GM12878 (cell line): Measurements from ENCODE around the gene ZNF892. TPM values are rescaled to one million over a fixed set of nuclear protein-coding genes. Genes with fewer than 3 reads are reported as not detected.

ENCODE experiments used
- ATAC-seq: fragments of 200-7000 bp; cut with Tn5 transposase; 3 replicates; pipeline ENCODE4 v1.9.1; 2020; ENCODE audit warnings: mild to moderate bottlenecking, moderate library complexity
- BruUV-seq: library from RNA; stranded (reverse); fragments of 400-500 nt; replicated peaks from 2 replicates; lab custom pipeline; 2021; lab: Mats Ljungman, UMichigan
- CTCF ChIA-PET: fragments of 300-600 bp; sonication (Branson Sonifier 250); formaldehyde crosslinking; extraction: SDS; loops from one replicate; lab custom pipeline; 2021; ENCODE audit warnings: inconsistent platforms; lab: Yijun Ruan, JAX
- POLR2A ChIA-PET: fragments of 350-600 bp; formaldehyde crosslinking; extraction: SDS; loops from one replicate; lab custom pipeline; 2021; ENCODE audit warnings: inconsistent platforms; lab: Charles Lee
- RAD21 ChIA-PET: fragments of 300-600 bp; sonication (Branson Sonifier 250); formaldehyde crosslinking; loops from one replicate; lab custom pipeline; 2023; ENCODE audit warnings: antibody characterized with exemption; ENCODE audit not compliant: unreplicated experiment; lab: Charles Lee
- SMC1A ChIA-PET: fragments of 300-600 bp; sonication (Branson Sonifier 250); formaldehyde crosslinking; loops from one replicate; lab custom pipeline; 2023; ENCODE audit not compliant: unreplicated experiment, uncharacterized antibody; lab: Charles Lee
- DNase-seq: peaks from one replicate; pipeline ENCODE4 v3.0.0-alpha.2; 2011; ENCODE audit warnings: low read depth, low spot score
- FAIRE-seq: peaks from 3 replicates; lab custom pipeline; 2011; peaks lifted over from hg19 to GRCh38; lab: Jason Lieb, UNC
- H2AFZ ChIP-seq: 2 replicates; pipeline ENCODE4 v1.6.0; 2011; ENCODE audit warnings: low read depth, low read length, control low read depth; ENCODE audit not compliant: control insufficient read depth
- H3K27ac ChIP-seq: 2 replicates; pipeline ENCODE4 v1.5.1; 2011; ENCODE audit warnings: control low read depth; ENCODE audit not compliant: control insufficient read depth, insufficient read depth
- H3K27me3 ChIP-seq, 2 experiments: replicated peaks in 1 of 2; 2 replicates each; pipeline versions ENCODE4 v1.6.0 to v1.6.1; 2011; ENCODE audit warnings: low read length in 1 of 2; ENCODE audit not compliant: control insufficient read depth in 2 of 2, insufficient read depth in 2 of 2
- H3K36me3 ChIP-seq, 2 experiments: 2 replicates each; pipeline ENCODE4 v1.5.1; 2011; ENCODE audit warnings: low read length in 1 of 2; ENCODE audit not compliant: control insufficient read depth in 2 of 2, insufficient read depth in 2 of 2
- H3K4me1 ChIP-seq: 2 replicates; pipeline ENCODE4 v1.6.1; 2011; ENCODE audit warnings: mild to moderate bottlenecking, low read length, moderate library complexity, mixed read lengths; ENCODE audit not compliant: control insufficient read depth, insufficient read depth
- H3K4me2 ChIP-seq: 2 replicates; pipeline ENCODE4 v1.6.0; 2011; ENCODE audit warnings: control low read depth; ENCODE audit not compliant: control insufficient read depth, insufficient read depth
- H3K4me3 ChIP-seq: fragments of 200-600 bp; sonication (generic); 2 replicates; pipeline ENCODE4 v1.5.1; 2016
- H3K79me2 ChIP-seq: 2 replicates; pipeline ENCODE4 v1.6.0; 2011; ENCODE audit warnings: low read length; ENCODE audit not compliant: control insufficient read depth, insufficient read depth
- H3K9ac ChIP-seq: 2 replicates; pipeline ENCODE4 v1.8.0; 2011; ENCODE audit warnings: low read length, control low read depth, mixed read lengths; ENCODE audit not compliant: control insufficient read depth, insufficient read depth
- H3K9me3 ChIP-seq: replicated peaks from 3 replicates; pipeline ENCODE4 v1.5.1; 2011; ENCODE audit warnings: mild to moderate bottlenecking, low read length; ENCODE audit not compliant: control insufficient read depth, insufficient read depth
- H4K20me1 ChIP-seq: 2 replicates; pipeline ENCODE4 v1.6.0; 2011; ENCODE audit not compliant: control insufficient read depth, insufficient read depth
- BRCA1 ChIP-seq: IDR thresholded peaks from 2 replicates; pipeline ENCODE4 v1.6.1; 2011; ENCODE audit warnings: low read depth, low read length, improper control_type of control experiment
- CHD4 ChIP-seq: fragments of 200-600 bp; sonication (generic); IDR thresholded peaks from 2 replicates; pipeline ENCODE4 v1.6.1; 2016; ENCODE audit warnings: mild to moderate bottlenecking
- CTCF ChIP-seq, 3 experiments: IDR thresholded peaks in 2 of 3; conservative IDR thresholded peaks in 1 of 3; 2 replicates each; pipeline ENCODE4 v1.5.1; 2011; ENCODE audit warnings: low read depth in 3 of 3, low read length in 3 of 3, mild to moderate bottlenecking in 3 of 3, control low read depth in 2 of 3, moderate library complexity in 2 of 3, inconsistent platforms in 1 of 3, mixed read lengths in 1 of 3; ENCODE audit not compliant: control insufficient read depth in 2 of 3, insufficient read depth in 1 of 3; ENCODE audit errors: extremely low read depth in 1 of 3
- DPF2 ChIP-seq: fragments of 450-650 bp; IDR thresholded peaks from 2 replicates; pipeline ENCODE4 v1.6.1; 2017; ENCODE audit warnings: mild to moderate bottlenecking
- RBBP5 ChIP-seq: fragments of 200-600 bp; sonication (generic); conservative IDR thresholded peaks from 2 replicates; pipeline ENCODE4 v1.6.1; 2016
- ZBTB33 ChIP-seq: fragments of 450-650 bp; IDR thresholded peaks from 2 replicates; pipeline ENCODE4 v1.6.1; 2017; ENCODE audit warnings: mild to moderate bottlenecking
- WGBS: methylation state at CpG from one replicate; pipeline ENCODE4 v1.1.6; 2016; ENCODE audit warnings: low lambda C conversion rate; ENCODE audit not compliant: insufficient replicate concordance, insufficient coverage; ENCODE audit errors: missing lambda C conversion rate; 5-methylcytosine and 5-hydroxymethylcytosine counted together
- in situ Hi-C: fragments of 300-500 bp; cut with MboI; formaldehyde crosslinking; loops from 9 replicates; pipeline ENCODE4 v1.14.3; 2018; ENCODE audit warnings: mixed read lengths
- intact Hi-C: fragments of 100-400 bp; cut with micrococcal nuclease; formaldehyde crosslinking; loops from one replicate; pipeline ENCODE4 v1.14.2; 2022; ENCODE audit not compliant: unreplicated experiment
- polyA plus RNA-seq, 11 experiments: library from polyadenylated mRNA; depleted of rRNA in 4 of 11; unstranded in 6 of 11; stranded (reverse) in 5 of 11; fragments of >200 nt; fragmentation: Nextera tagmentation in 4 of 11; fragmentation: Illumina TruSeq in 1 of 11; extraction: Ambion mirVana in 4 of 11; extraction: Trizol in 1 of 11; gene quantifications; 1 replicate in 1 of 11; 2 replicates in 10 of 11; pipeline versions ENCODE4 v1.2.1 to v1.2.3, GENCODE V29; 2011 to 2016; ENCODE audit warnings: inconsistent platforms in 2 of 11, missing spikeins in 2 of 11, low read depth in 1 of 11
- total RNA-seq, 4 experiments: library from RNA; depleted of rRNA in 3 of 4; stranded (reverse); fragments of >200 nt in 3 of 4; fragmentation: Illumina TruSeq in 1 of 4; extraction: Trizol in 1 of 4; gene quantifications; 2 replicates each; pipeline versions ENCODE4 v1.2.1 to v1.2.3, GENCODE V29; 2013 to 2021
- TF ChIP-seq, protein P1 (sequence below): fragments of 450-650 bp; IDR thresholded peaks from 2 replicates; pipeline ENCODE4 v1.6.1; 2018; ENCODE audit warnings: borderline replicate concordance, mild to moderate bottlenecking; ENCODE audit not compliant: partially characterized antibody
- TF ChIP-seq, protein P2 (sequence below): IDR thresholded peaks from 2 replicates; pipeline ENCODE4 v1.6.1; 2011; ENCODE audit warnings: borderline replicate concordance, low read depth, mild to moderate bottlenecking, moderate library complexity, low read length; ENCODE audit not compliant: insufficient read depth, poor library complexity, severe bottlenecking
- TF ChIP-seq, protein P3 (sequence below): IDR thresholded peaks from 2 replicates; pipeline ENCODE4 v1.6.1; 2012; ENCODE audit warnings: mild to moderate bottlenecking, low read depth, low read length
- TF ChIP-seq, protein P4 (sequence below): fragments of 450-650 bp; IDR thresholded peaks from 2 replicates; pipeline ENCODE4 v1.6.1; 2016; ENCODE audit warnings: mild to moderate bottlenecking

ZNF892 gene
- total and polyA plus RNA-seq, 10 of the 15 experiments (the other 5 are each of a cell fraction or from before 2014, with no cell fraction given): 0.11 to 1.3 (median 0.29) TPM; not detected in 3

- Histone ChIP-seq H3K79me2 (no peaks in the 10 kb centered on the region), H3K27ac (no peak overlapping the region), H3K9ac (no peak overlapping the region), H3K9me3 (peaks cover 3% of the 10 kb centered on the region; the same call in 1 of the 3 replicates), H3K4me1 (no peaks in the 10 kb centered on the region), H3K27me3 (no peaks in the 10 kb centered on the region), H3K36me3 (peaks cover 6 to 11% of the 10 kb centered on the region in 2 experiments; a peak in 3 of 4 replicates), H3K4me2 (no peak overlapping the region), H3K4me3 (no peak overlapping the region), H4K20me1 (no peaks in the 10 kb centered on the region), H2AFZ (no peak overlapping the region)
- in situ Hi-C loops (no loop called here), intact Hi-C loops (no loop called here)
- no peak for DNase-seq
- no TSS peak for BruUV-seq
- no peak for ATAC-seq
- no peak for FAIRE-seq
- POLR2A ChIA-PET: no interaction called here
- SMC1A ChIA-PET: interaction anchor here (1.0 kb wide), 1 partner anchor 11 kb away, joined by 3 read pairs; no protein-coding TSS in a partner anchor
- WGBS: 85% methylated on average over 7 of the region's 7 CpGs
- RAD21 ChIA-PET: no interaction called here
- CTCF ChIA-PET: no interaction called here
- TF ChIP-seq BRCA1 (no peak), CHD4 (no peak), ZBTB33 (no peak), RBBP5 (no peak), CTCF (IDR thresholded peaks at IDR 0.05 in 2 of 3, conservative IDR thresholded peaks at IDR 0.05 in 1 of 3; ENCODE audit: control insufficient read depth in 2 of 3, extremely low read depth in 1 of 3, insufficient read depth in 1 of 3, low read depth in 3 of 3, low read length in 3 of 3) (no peak), DPF2 (no peak)
- TF ChIP-seq, protein P1, sequence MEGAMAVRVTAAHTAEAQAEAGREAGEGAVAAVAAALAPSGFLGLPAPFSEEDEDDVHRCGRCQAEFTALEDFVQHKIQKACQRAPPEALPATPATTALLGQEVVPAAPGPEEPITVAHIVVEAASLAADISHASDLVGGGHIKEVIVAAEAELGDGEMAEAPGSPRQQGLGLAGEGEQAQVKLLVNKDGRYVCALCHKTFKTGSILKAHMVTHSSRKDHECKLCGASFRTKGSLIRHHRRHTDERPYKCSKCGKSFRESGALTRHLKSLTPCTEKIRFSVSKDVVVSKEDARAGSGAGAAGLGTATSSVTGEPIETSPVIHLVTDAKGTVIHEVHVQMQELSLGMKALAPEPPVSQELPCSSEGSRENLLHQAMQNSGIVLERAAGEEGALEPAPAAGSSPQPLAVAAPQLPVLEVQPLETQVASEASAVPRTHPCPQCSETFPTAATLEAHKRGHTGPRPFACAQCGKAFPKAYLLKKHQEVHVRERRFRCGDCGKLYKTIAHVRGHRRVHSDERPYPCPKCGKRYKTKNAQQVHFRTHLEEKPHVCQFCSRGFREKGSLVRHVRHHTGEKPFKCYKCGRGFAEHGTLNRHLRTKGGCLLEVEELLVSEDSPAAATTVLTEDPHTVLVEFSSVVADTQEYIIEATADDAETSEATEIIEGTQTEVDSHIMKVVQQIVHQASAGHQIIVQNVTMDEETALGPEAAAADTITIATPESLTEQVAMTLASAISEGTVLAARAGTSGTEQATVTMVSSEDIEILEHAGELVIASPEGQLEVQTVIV: no peak
- TF ChIP-seq, protein P2, sequence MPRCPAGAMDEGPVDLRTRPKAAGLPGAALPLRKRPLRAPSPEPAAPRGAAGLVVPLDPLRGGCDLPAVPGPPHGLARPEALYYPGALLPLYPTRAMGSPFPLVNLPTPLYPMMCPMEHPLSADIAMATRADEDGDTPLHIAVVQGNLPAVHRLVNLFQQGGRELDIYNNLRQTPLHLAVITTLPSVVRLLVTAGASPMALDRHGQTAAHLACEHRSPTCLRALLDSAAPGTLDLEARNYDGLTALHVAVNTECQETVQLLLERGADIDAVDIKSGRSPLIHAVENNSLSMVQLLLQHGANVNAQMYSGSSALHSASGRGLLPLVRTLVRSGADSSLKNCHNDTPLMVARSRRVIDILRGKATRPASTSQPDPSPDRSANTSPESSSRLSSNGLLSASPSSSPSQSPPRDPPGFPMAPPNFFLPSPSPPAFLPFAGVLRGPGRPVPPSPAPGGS: no peak
- TF ChIP-seq, protein P3, sequence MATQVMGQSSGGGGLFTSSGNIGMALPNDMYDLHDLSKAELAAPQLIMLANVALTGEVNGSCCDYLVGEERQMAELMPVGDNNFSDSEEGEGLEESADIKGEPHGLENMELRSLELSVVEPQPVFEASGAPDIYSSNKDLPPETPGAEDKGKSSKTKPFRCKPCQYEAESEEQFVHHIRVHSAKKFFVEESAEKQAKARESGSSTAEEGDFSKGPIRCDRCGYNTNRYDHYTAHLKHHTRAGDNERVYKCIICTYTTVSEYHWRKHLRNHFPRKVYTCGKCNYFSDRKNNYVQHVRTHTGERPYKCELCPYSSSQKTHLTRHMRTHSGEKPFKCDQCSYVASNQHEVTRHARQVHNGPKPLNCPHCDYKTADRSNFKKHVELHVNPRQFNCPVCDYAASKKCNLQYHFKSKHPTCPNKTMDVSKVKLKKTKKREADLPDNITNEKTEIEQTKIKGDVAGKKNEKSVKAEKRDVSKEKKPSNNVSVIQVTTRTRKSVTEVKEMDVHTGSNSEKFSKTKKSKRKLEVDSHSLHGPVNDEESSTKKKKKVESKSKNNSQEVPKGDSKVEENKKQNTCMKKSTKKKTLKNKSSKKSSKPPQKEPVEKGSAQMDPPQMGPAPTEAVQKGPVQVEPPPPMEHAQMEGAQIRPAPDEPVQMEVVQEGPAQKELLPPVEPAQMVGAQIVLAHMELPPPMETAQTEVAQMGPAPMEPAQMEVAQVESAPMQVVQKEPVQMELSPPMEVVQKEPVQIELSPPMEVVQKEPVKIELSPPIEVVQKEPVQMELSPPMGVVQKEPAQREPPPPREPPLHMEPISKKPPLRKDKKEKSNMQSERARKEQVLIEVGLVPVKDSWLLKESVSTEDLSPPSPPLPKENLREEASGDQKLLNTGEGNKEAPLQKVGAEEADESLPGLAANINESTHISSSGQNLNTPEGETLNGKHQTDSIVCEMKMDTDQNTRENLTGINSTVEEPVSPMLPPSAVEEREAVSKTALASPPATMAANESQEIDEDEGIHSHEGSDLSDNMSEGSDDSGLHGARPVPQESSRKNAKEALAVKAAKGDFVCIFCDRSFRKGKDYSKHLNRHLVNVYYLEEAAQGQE: no peak
- TF ChIP-seq, protein P4, sequence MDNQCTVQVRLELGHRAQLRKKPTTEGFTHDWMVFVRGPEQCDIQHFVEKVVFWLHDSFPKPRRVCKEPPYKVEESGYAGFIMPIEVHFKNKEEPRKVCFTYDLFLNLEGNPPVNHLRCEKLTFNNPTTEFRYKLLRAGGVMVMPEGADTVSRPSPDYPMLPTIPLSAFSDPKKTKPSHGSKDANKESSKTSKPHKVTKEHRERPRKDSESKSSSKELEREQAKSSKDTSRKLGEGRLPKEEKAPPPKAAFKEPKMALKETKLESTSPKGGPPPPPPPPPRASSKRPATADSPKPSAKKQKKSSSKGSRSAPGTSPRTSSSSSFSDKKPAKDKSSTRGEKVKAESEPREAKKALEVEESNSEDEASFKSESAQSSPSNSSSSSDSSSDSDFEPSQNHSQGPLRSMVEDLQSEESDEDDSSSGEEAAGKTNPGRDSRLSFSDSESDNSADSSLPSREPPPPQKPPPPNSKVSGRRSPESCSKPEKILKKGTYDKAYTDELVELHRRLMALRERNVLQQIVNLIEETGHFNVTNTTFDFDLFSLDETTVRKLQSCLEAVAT: no peak
Measured at GRCh38 chr2:95179451-95179850, 27.9 kb upstream of the ZNF892 start.
